Measurements from ENCODE around the gene MAP3K13.
"Not testable (repeated sequence)": the region's sequence is repeated elsewhere in the genome, so short reads cannot be mapped to it uniquely, and the experiment has no call there.

Gene MAP3K13

DNA sequence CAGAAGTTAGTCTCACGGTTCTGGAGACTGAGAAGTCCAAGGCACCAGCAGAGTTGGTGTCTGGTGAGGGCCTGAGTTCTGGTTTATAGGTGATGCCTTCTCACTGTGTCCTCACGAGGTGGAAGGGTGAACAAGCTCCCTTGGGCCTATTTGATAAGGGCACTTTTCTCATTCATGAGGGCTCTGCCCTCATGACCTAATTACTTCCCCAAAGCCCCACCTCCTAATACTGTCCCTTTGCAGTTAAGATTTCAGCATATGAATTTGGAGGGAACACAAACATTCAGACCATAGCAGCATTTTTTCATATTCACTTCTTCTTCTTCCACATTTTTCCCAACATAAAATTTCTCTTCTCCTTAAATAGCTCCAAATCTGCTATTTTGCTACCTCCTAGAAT is 94.4 kb downstream of the MAP3K13 start:
- no peak for DNase-seq

DNA sequence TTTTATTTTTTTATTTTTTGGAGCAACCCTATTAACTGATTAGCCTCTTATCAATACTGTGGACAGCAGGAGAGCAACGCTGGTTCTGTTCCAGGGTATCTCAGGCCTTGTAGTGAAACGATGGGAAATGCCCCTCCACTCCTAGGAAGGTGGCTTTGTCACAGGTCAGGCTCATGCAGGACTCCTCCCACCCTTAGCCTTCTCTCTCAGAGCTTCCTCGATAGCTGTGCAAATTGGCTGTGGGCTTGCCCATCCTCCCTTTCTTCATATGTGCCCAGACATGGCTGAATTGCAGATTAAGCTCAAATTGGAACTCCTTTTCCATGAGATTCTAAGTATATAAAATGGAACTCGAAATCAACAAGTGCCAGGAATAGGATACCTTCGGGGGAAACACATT is 97.4 kb downstream of the MAP3K13 start:
- no peak for DNase-seq

DNA sequence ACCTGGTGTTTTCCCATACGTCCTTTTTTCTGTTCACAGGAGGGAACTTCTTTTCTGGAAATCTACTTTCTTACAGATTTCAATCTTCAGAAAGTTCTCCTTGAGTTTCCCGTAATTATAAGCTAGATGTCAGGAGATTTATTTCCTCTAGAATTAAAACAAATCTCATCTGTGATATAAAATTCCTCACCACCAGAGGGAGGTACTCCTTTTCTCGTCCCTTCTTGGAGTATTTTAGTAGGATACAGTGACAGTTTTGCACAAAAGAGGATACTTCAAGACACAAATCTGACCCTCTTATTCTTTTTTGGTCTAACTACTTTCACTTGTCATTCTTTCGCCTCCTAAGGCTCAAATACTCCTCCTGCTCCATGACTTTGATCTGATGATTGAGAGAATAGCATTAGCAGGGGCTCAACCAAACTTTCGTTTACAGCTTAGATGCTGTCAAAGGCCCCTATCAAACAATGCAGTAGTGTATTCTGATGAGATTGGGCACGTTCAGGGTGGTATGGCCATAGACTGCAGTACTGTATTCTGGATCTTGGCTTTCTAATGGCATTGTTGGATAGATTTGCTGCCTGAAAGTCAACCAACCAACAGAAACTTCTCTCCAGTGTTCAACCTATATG is 97.9 kb downstream of the MAP3K13 start:
- DNase-seq, result no peak

DNA sequence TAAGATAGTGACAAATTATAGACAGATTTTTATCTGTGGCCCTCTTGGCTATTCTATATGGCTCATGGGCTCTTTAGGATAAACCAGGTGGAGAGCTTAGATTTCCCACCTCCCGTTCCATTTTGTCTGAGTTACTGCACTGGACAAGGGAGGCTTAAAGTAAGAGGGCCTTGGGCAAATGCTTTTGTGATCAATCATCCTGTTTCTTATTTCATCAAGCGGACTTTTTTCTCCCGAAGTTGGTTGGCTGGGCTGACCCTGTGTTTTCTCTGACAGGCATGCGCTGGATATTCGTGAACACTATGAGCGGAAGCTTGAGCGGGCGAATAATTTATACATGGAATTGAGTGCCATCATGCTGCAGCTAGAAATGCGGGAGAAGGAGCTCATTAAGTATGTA is 102.5 kb downstream of the MAP3K13 start:
- DNase-seq, result no peak

DNA sequence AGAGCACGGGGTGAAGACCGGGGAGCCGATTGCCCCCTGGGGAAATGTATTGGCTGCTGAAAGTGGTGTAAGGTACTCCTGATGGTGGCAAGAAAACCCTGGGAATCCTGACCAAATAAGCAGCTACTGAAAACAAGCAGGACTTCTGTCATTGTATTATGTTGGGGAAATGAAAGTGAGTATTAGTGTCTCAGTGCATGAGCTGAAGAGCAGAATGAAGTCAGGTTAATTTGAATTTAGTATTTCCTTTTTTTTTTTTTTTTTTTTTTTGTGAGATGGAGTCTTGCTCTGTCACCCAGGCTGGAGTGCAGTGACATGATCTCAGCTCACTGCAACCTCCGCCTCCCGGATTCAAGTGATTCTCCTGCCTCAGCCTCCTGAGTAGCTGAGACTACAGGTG is 103.2 kb downstream of the MAP3K13 start:
- not testable (repeated sequence) for DNase-seq

DNA sequence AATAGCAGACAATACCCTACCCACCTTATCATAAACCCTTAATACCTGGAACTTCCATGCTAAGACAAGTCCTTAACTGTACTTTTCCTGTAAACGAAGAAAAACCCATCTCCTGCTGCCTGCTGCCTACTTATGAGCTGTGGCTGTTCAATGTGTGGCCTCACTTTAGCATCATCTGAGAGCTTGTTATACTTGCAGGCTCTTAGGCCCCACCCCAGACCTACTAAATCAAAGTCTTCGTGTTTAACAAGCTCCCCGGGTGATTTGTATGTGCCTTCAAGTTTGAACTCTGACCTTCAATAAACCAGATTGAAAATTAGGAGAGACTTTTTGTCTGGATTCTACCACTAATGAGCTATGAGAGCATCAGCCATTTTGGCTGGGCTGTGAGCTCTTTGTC is 106.6 kb downstream of the MAP3K13 start:
- no peak for DNase-seq

DNA sequence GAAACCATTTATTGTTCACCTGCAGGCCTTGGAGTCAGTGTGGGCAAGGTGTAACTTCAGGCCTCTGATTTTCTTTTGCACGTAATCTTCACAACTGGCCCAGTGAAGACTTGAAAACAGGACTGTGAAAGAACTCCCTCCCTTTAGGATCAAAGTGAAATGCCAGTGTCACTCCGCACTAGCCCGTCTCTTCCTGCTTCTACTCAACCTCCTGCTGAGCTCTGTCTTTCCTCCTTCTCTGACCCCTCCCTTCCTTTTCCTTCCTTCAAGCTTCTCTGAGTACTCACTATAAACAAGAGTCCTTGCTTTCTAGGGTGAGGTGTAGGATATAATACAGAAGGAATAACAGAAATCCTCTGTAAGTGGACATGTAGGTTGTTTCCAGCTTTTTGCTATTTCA is 107.4 kb downstream of the MAP3K13 start:
- DNase-seq, result no peak

DNA sequence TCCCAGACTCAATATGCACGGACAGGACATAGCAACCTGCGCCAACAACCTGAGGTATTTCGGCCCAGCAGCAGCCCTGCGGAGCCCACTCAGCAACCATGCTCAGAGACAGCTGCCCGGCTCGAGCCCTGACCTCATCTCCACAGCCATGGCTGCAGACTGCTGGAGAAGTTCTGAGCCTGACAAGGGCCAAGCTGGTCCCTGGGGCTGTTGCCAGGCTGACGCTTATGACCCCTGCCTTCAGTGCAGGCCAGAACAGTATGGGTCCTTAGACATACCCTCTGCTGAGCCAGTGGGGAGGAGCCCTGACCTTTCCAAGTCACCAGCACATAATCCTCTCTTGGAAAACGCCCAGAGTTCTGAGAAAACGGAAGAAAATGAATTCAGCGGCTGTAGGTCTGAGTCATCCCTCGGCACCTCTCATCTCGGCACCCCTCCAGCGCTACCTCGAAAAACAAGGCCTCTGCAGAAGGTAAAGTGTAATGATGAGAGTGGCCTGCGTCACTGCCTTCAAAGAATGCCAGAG is 110.4 kb downstream of the MAP3K13 start:
- DNase-seq, result no peak

DNA sequence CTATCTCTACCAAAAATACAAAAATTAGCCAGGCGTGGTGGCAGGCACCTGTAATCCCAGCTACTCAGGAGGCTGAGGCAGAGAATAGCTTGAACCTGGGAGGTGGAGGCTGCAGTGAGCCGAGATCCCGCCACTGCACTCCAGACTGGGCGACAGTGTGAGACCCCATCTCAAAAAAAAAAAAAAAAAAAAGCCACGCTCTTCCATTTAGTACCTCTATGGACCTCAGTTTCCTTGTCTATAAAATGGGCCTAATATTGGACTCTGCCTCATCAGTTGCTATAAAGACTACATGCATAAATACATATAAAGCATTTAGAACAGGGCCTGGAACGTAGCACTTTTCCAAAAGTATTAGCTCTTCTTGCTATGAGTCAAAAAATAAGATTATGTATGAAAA is 112.0 kb downstream of the MAP3K13 start:
- not testable (repeated sequence) for DNase-seq

DNA sequence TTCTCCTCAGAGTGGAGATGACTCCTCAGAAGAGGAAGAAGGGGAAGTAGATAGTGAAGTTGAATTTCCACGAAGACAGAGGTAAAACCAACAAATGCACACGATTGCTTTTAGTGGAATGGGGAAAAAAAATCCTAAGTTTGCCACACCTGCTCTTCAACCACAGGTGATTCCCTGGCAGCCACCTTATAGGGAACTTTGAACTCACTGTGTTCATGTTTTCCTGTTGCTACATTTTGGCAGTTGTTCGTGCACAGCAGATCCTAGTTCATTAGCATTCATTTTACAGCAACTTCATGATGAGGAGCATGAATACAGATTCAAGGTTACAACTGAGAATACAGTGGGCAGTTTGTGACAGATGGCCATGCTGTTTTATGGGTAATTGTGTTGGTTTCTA is 114.4 kb downstream of the MAP3K13 start:
- DNase-seq, result no peak

DNA sequence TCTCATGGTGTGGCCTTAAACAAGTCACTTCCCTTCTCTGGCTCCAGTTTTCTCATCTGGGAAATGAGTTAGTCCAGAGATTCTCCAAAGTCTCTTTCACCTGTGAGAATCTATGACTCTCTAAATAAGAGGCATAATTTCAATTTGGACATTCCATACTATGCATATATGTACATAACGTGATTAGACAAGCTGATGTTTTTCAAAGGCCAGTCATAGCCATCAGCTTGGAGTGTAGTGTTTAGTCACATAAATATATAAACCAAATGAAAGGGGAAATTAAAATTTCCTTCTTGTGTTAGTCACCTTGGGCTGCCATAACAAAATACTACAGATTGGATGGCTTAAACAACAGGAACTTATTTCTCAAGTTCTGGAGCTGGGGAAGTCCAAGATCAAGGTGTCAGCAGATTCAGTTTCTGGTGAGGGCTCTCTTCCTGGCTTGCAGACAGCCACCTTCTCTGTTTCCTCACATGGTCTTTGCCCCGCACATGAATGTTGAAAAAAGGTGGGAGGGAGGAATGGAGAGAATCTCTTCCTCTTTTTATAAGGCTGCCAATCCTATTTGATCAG is 116.5 kb downstream of the MAP3K13 start:
- DNase-seq, result no peak

DNA sequence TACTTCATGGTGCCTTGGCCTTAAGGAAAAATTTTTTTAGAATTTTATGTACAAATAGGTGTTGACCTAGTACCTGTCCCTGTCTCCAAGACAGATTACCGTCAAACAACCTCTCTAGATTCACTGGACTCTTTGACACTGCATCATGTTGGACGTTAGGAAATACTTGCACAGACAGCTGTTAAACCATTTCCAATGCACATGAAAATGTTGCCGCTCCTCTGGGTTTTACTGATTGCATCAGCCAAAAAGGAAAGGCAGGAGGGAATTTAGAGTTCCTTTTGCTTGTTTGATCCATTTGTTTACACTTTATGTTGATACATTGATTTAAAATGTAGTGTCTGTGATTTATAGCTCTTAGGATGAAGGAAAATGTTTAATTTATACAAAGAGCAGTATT is 121.4 kb downstream of the MAP3K13 start:
- no peak for DNase-seq

DNA sequence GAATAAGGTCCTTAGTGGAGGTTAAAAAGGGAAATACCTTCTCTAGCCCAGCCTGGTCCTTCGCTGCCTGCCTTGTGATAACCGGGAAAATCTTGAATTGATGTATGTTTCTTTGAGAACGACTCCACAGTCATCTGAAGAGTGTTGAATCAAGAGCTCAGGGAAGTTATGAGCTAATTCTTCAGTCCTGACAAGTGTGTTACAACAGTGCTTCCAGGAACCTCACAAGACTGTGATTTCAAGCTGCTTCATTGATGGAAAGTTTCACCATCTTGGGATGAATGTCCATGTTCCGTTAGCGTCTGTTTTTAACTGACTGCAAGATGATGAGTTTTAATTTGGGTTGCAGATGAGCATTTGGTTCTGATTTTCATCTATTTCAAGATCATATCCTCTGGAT is 123.5 kb downstream of the MAP3K13 start:
- DNase-seq, result no peak

DNA sequence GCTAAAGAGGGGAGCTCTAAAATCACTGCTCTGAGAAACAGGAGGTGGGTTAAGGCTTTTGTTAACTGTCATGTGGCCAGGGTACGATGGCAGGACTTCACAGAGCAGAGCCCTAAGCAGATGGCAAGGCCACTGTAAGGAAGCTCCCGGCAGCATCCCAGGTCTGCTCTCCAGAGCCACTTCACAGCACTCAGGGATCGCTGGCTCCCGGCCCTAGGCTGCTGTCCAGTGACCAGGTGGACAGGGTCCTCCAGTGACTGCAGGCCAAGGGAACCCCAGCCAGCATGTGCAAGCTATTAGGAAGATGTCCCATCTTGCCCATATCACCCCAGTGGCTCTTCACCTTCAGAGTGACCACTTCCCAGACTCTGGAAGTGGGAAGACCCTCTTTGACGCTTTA is 125.5 kb downstream of the MAP3K13 start:
- no peak for DNase-seq

DNA sequence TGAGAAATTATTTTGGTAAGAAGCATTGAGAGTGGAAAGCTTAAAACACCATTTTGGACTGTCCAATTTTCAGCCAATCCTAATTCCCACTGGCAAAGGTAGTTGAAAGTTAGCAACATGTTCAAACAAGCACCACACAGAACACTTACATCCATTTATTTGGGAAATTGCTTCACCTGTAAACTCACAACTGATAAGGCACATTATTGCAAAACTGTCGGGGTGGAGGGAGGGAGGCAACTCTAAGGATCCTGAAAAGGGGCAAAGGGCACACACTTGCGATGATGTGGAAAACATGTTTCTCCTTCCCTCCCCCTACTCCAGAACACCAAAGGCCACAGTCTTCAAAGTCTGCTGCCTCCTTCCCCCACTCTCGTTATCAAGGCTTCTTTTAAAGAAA is 126.5 kb downstream of the MAP3K13 start:
- no peak for DNase-seq

DNA sequence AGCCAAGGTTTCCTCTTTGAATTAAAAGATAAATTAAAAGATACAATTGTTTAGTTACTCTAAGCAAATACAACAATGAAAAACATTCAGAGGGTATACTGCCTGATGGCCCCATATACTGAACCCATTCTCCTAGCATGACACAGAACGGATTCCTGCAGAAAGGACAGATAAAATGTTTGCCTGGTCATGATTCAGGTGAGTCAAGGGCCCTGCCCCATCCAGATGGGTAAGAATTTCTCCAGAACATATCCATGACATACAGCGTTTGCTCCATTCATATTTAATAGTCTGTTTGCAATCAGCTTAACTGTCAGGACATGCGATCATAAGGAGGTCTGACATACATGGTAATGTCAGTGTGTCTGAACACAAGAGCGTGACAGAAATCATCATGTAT is 127.3 kb downstream of the MAP3K13 start:
- no peak for DNase-seq

DNA sequence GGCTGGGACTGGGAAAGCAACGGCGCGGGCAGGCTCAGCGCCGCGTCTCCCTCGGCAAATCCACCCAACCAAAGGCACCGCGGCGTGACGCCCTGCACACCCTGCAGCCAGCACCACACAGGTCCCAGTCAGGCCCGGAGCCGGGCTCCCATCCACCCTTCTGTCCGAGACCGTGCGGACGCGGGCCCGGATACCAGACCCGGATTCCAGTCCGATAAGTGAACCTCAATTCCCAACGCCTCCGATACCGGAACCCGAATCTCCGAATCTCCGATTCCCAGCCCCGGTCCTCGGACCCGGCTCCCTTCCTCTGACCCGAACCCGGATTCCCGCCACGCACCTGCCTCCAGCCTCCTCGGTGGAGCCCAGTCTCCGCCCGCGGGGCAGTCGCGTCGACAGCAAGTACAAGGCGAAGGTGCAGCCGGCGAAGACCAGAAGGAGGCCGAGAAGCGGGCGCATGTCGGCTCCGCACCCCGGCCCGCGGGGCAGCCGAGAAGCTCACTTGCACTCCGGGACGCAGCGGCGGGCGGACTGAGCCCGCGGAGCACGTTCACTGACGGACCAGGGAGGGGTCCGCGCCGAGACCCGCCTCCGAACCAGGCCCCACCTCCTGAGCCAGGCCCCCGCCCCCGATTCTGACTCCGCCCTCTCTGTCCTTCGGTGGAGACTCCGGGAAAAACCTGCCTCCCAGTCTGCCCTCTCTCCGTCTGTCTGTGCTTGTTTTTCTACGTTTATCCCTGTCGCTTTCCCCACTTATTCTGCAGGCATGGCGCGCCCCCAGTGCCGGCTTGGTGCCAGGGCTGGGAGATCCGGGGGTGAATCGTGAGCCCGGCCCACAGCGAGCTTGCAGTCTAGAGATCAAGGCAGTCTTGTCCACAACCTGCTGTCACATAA is 135.8 kb downstream of the MAP3K13 start, which contains the start of gene TMEM41A:
Gene TMEM41A, minus strand, starts transcription at position 533 of the 894 bp plus-strand sequence. Its CDS starts 74 bp downstream, at position 459.
- DNase-seq, result peak; percentile 88 to 90

DNA sequence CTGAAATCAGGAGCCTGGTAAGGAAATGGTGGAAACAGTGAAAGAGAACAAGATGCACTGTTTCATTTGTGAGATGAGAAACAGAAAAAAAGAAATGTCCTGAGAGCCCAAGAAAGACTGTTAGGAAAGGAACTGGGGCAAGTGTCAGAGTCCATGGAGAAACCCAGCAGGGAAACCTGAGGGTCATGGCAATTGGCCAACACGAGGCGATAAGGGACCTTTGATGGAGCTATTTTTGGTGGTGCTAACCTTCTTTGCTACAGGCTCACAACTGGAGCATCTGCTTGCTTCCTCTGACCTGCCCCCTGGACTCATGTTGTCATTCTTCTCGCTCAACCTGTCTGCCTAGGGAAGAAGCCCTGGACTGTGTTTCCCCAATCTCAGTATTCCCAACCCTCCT is 140.1 kb downstream of the MAP3K13 start:
- no peak for DNase-seq

DNA sequence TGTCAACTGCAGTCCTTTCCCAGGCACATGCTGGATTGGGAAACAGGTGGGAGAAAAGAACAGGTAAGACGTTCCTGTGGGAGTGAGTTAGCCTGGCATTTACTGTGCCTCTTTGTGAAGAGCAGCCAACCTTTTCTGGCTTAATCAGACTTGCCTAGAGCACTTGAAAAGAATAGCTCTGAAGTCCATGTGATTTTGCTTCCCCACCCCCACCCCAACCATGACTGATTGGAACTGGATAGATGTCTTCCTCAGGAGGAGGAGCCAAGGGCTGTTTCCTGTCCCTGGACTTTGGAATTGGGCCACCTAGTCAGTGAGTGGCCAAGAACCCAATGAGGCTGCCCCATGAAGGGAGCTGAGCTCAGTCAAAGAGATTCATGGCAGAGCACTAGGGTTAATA is 140.6 kb downstream of the MAP3K13 start:
- DNase-seq, result no peak

DNA sequence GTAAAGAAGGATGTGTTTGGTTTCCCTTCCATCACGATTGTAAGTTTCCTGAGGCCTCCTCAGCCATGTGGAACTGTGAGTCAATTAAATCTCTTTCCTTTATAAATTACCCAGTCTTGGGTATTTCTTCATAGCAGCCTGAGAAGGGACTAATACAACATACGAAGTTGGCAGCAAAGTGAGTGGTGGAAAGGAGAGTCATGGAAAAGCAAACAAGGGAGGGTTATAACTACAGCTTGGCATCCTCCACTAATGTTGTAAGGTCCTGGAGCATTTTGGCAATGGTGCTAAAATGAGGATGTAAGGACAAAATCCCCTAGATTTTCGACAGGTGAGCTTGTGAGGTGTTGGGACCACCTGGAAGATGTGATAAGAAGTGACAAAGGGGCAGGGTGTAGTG is 141.7 kb downstream of the MAP3K13 start:
- DNase-seq, result no peak

DNA sequence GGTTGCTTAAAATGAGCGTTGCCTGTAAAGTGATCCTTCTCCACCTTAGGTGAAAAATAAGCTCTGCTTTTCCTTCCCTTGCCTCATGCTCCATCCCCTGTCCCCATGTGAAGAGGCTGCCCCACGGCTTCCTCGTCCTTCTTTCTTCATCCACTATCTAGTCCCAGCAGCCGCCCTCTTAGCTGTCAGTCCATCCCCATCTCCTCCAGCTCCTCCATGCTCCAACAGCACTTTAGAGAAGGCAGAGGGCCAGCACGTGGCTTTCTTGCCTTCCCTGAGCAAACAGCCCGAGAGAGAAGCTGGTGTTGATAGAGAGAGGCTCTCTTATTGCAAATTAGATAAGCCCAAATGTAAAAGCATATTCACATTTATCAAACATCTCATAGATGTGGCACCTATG is 144.9 kb downstream of the MAP3K13 start:
- DNase-seq, result no peak

DNA sequence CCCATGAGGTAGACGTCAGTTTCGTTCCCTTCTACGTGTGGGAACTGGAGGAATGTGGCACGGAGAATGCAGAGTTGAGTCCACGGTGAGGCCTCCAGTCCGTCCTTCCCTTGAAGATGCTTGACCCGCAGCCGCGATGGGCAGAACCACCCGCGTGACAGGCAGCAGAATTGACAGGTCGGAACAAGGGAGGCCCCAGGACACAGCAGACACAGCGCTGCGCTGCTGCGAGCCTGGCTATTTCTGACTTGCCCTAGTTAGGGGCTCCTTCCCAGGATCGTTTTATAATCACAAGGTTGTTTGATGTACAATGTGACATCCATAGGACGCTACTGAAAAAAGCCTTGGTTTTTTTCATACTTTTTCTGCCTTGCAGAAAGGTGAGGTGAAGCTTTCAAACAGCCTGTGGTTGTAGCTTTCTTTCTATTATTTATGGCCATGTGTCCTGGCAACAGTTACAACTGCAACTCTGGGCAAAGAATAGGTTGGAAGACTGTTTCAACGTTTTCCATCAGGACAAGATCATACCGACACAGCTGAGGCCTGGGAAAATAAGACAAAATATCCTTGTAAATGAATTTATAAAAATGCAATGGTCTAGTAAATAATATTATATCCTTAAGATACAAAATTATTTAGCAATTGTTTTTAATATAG is 145.5 kb downstream of the MAP3K13 start:
- no peak for DNase-seq

DNA sequence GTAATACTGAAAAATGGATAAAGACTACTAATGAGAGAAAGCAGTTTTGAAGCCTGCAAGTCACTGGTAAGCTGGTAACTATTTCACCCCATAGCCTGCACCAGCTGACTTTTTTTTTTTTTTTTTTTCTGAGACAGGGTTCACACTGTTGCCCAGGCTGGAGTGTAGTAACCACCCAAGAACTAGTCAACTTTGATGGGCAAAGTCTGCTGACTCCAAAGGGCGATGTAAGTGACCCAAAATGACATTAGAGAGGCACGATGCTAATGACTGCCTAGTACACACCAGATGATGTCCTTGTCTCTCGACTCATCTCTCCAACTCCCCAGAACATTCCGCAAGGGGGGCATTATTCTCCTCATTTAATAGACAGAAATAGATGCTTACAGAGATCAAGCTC is 148.8 kb downstream of the MAP3K13 start:
- DNase-seq, result no peak
